HepG2 (cell line): ENCODE data around the gene TBC1D1. TPM values are rescaled to one million over a fixed set of nuclear protein-coding genes. Genes with fewer than 3 reads are reported as not detected.

Experiments used
- ATAC-seq: fragments of 200-7000 bp; cut with Tn5 transposase; 3 replicates; pipeline ENCODE4 v1.9.1; 2020; ENCODE audit warnings: mild to moderate bottlenecking, moderate library complexity
- BruUV-seq: library from RNA; stranded (reverse); fragments of 400-500 nt; replicated peaks from 2 replicates; lab custom pipeline; 2021; lab: Mats Ljungman, UMichigan
- CTCF ChIA-PET: fragments of 300-600 bp; formaldehyde crosslinking; extraction: SDS; loops from one replicate; lab custom pipeline; 2021; ENCODE audit warnings: low total read pairs, inconsistent platforms, low intra/inter-chr PET ratio; lab: Yijun Ruan, JAX
- POLR2A ChIA-PET: fragments of 350-600 bp; sonication (Branson Sonifier 250); formaldehyde crosslinking; loops from one replicate; lab custom pipeline; 2020; ENCODE audit warnings: antibody characterized with exemption, inconsistent platforms; lab: Yijun Ruan, JAX
- DNase-seq: peaks from one replicate; pipeline ENCODE4 v3.0.0-alpha.2; 2015; ENCODE audit warnings: low spot score
- FAIRE-seq: peaks from 3 replicates; lab custom pipeline; 2011; peaks lifted over from hg19 to GRCh38; lab: Jason Lieb, UNC
- H2AFZ ChIP-seq: one replicate; pipeline ENCODE4 v1.6.1; 2011; ENCODE audit warnings: low read length, inconsistent platforms
- H3K27ac ChIP-seq: fragments of 300-600 bp; 3 replicates; pipeline ENCODE4 v1.8.0; 2011; ENCODE audit warnings: mixed run types, mild to moderate bottlenecking, mixed read lengths, low read length, inconsistent platforms; ENCODE audit not compliant: insufficient read depth; ENCODE audit errors: extremely low read length
- H3K27me3 ChIP-seq, 2 experiments: fragments of 200-600 bp in 1 of 2; 2 replicates in 1 of 2; 3 replicates in 1 of 2; pipeline versions ENCODE4 v1.6.0 to v1.8.0; 2011; ENCODE audit warnings: low read length in 2 of 2, mild to moderate bottlenecking in 2 of 2, moderate library complexity in 2 of 2, inconsistent platforms in 1 of 2; ENCODE audit not compliant: insufficient read depth in 2 of 2, control insufficient read depth in 1 of 2
- H3K36me3 ChIP-seq, 2 experiments: fragments of 200-600 bp in 1 of 2; replicated peaks in 1 of 2; 2 replicates in 1 of 2; 3 replicates in 1 of 2; pipeline versions ENCODE4 v1.5.1 to v1.8.0; 2011; ENCODE audit warnings: low read length in 2 of 2, inconsistent platforms in 1 of 2; ENCODE audit not compliant: insufficient read depth in 2 of 2, control insufficient read depth in 1 of 2
- H3K4me1 ChIP-seq: 2 replicates; pipeline ENCODE4 v1.5.1; 2012; ENCODE audit warnings: low read length, inconsistent platforms; ENCODE audit not compliant: insufficient read depth
- H3K4me2 ChIP-seq: 2 replicates; pipeline ENCODE4 v1.6.0; 2011; ENCODE audit warnings: low read depth, low read length, inconsistent platforms
- H3K4me3 ChIP-seq, 3 experiments: fragments of 200-600 bp in 1 of 3; sonication (generic), shearing (Covaris generic) in 1 of 3; replicated peaks in 1 of 3; 2 replicates each; pipeline ENCODE4 v1.5.1; 2011 to 2016; ENCODE audit warnings: low read length in 3 of 3, inconsistent platforms in 2 of 3, low read depth in 2 of 3, mild to moderate bottlenecking in 2 of 3, control low read depth in 1 of 3, mixed read lengths in 1 of 3; ENCODE audit not compliant: insufficient read depth in 1 of 3
- H3K79me2 ChIP-seq: one replicate; pipeline ENCODE4 v1.6.1; 2011; ENCODE audit warnings: low read length, inconsistent platforms; ENCODE audit not compliant: insufficient read depth
- H3K9ac ChIP-seq: 2 replicates; pipeline ENCODE4 v1.6.0; 2011; ENCODE audit warnings: mild to moderate bottlenecking, low read depth, low read length, inconsistent platforms; ENCODE audit not compliant: insufficient read depth
- H3K9me3 ChIP-seq: 2 replicates; pipeline ENCODE4 v1.5.1; 2012; ENCODE audit warnings: mild to moderate bottlenecking, low read length
- H4K20me1 ChIP-seq: 2 replicates; pipeline ENCODE4 v1.6.0; 2011; ENCODE audit warnings: inconsistent platforms, mild to moderate bottlenecking, low read length, moderate library complexity; ENCODE audit not compliant: insufficient read depth
- AFF4 ChIP-seq: sonication (generic); formaldehyde crosslinking; IDR thresholded peaks from 2 replicates; pipeline ENCODE4 v1.4.0; 2020; ENCODE audit warnings: missing genetic modification reagents
- AKAP8 ChIP-seq: sonication (generic); formaldehyde crosslinking; IDR thresholded peaks from 2 replicates; pipeline ENCODE4 v1.5.1; 2020; ENCODE audit warnings: mild to moderate bottlenecking, missing genetic modification reagents
- ATM ChIP-seq: fragments of 450-650 bp; IDR thresholded peaks from 2 replicates; pipeline ENCODE4 v1.7.1; 2017; ENCODE audit warnings: mild to moderate bottlenecking, borderline replicate concordance
- FOXK2 ChIP-seq: fragments of 450-650 bp; IDR thresholded peaks from 2 replicates; pipeline ENCODE4 v1.6.1; 2016
- KAT8 ChIP-seq: IDR thresholded peaks from 2 replicates; pipeline ENCODE4 v1.6.1; 2016; ENCODE audit warnings: missing genetic modification reagents, missing compliant biosample characterization
- REST ChIP-seq, 2 experiments: IDR thresholded peaks; 2 replicates each; pipeline ENCODE4 v1.6.1; 2011 to 2012; ENCODE audit warnings: low read length in 2 of 2, borderline replicate concordance in 1 of 2, low read depth in 1 of 2, mild to moderate bottlenecking in 1 of 2, moderate library complexity in 1 of 2
- ZKSCAN1 ChIP-seq: fragments of 150-350 bp; IDR thresholded peaks from 2 replicates; pipeline ENCODE4 v1.6.1; 2014; ENCODE audit warnings: low read length
- WGBS: methylation state at CpG from one replicate; pipeline ENCODE4 v1.1.6; 2017; ENCODE audit warnings: low lambda C conversion rate; 5-methylcytosine and 5-hydroxymethylcytosine counted together
- in situ Hi-C: cut with HindIII; loops from 2 replicates; pipeline ENCODE4 v1.10.0; 2017; ENCODE audit warnings: low pct_unique_long_range_greater_than_20kb; ENCODE audit not compliant: extremely low pct_ligation_motif_present
- intact Hi-C: fragments of 100-400 bp; cut with micrococcal nuclease; formaldehyde crosslinking; loops from one replicate; pipeline ENCODE4 v1.10.0; 2022; ENCODE audit not compliant: unreplicated experiment
- polyA plus RNA-seq, 8 experiments: library from polyadenylated mRNA; depleted of rRNA in 3 of 8; stranded (reverse) in 7 of 8; unstranded in 1 of 8; fragments of >200 nt; fragmentation: Illumina TruSeq in 4 of 8; extraction: Trizol in 4 of 8; gene quantifications; 2 replicates each; pipeline versions ENCODE4 v1.2.1 to v1.2.3, GENCODE V29; 2011 to 2016; ENCODE audit warnings: low read depth in 4 of 8, missing spikeins in 1 of 8, mixed read lengths in 1 of 8; ENCODE audit not compliant: insufficient read depth in 1 of 8
- total RNA-seq, 5 experiments: library from RNA; depleted of rRNA; stranded (reverse); fragments of >200 nt; fragmentation: Illumina TruSeq; extraction: Trizol; gene quantifications; 2 replicates each; pipeline ENCODE4 v1.2.3, GENCODE V29; 2016; ENCODE audit warnings: low read depth in 1 of 5

TBC1D1 gene
- total and polyA plus RNA-seq, 2 of the 13 experiments (the other 11 are each of a cell fraction or from before 2014, with no cell fraction given), result 37.3 to 62.8 TPM

DNA sequence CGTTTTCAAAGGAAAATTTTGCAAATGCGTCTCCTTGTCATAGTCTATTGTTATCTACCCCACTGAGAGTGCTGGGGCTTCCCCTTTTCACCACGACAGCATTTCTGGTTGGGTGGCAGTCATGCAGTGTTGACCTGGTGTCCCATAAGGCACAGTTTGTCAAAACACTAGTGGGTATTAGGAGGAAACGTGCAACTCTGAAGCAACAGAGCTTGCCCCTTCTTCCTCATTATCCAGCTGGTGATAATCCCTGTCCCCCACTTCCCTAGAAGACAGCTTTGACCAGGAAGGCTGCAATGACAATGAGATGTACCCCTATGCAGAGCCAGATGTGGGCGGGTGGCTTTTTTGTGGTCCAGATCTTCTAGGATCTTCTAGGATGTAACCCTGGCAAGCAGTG is 1.8 kb downstream of the TBC1D1 start:
- H2AFZ ChIP-seq, result no peak overlapping the region
- ChIA-PET CTCF (no interaction called here), POLR2A (no interaction called here)
- H3K9me3 ChIP-seq, result no peaks in the 10 kb centered on the region
- H3K27ac ChIP-seq, result no peak overlapping the region
- H3K79me2 ChIP-seq, result no peaks in the 10 kb centered on the region
- 71% methylated on average over 5 of the region's 5 CpGs for WGBS
- no peak overlapping the region for H3K4me2 ChIP-seq
- H4K20me1 ChIP-seq, result no peaks in the 10 kb centered on the region
- H3K4me3 ChIP-seq, result no peak overlapping the region
- TF ChIP-seq KAT8 (CRISPR knock-in tag) (no peak), REST (IDR thresholded peaks at IDR 0.05; ENCODE audit: borderline replicate concordance in 1 of 2, low read depth in 1 of 2, low read length in 2 of 2) (no peak), ZKSCAN1 (no peak), FOXK2 (no peak), AFF4 (no peak), ATM (no peak), AKAP8 (CRISPR knock-in tag) (no peak)
- no peaks in the 10 kb centered on the region for H3K36me3 ChIP-seq
- intact Hi-C loops, result no loop called here
- FAIRE-seq (no peak), DNase-seq (no peak), ATAC-seq (no peak)
- H3K4me1 ChIP-seq, result peaks cover 7% of the 10 kb centered on the region; the same call in 1 of the 2 replicates
- peaks cover 1 to 27% of the 10 kb centered on the region in 2 experiments; a peak in 2 of 5 replicates for H3K27me3 ChIP-seq
- in situ Hi-C loops, result no loop called here
- BruUV-seq, result no TSS peak
- no peak overlapping the region for H3K9ac ChIP-seq
